ENCODE results near the gene SPOCK3. TPM values are rescaled to one million over a fixed set of nuclear protein-coding genes. Genes with fewer than 3 reads are reported as not detected.

SPOCK3 gene
- total and polyA plus RNA-seq, 4 donors, result 0.08 to 0.42 (median 0.24) TPM

DNA sequence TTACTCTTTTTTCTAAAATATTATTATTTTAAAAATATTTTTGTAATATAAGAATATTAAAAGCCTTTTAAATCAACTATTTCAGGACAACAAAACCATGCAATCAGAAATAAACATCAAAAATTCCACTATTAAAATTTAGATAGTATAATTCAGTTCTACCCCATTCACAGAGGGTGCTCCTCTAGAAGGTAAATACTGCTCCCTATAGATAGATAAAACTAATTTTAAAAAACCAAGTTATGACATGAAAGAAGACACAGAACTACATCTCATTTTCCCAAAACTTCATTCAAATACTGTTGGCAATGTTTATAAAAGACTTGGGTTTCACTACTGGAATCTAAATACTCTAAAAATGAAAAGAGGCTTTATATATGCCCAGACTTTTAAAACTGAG, 219.3 kb downstream of the SPOCK3 start:
- no peak for DNase-seq (ENCODE audit: low spot score)
- Histone ChIP-seq H3K36me3 (ENCODE audit: control insufficient read depth in 4 of 4, insufficient read depth in 3 of 4, low read depth in 1 of 4, low read length in 3 of 4) (no peaks in the 10 kb centered on the region), H3K27me3 (ENCODE audit: control insufficient read depth in 4 of 4, insufficient read depth in 4 of 4, low read length in 3 of 4) (peaks cover 0 to 3% (median 0%) of the 10 kb centered on the region in 4 donors), H3K4me1 (ENCODE audit: control insufficient read depth in 4 of 4, insufficient read depth in 4 of 4, low read length in 3 of 4) (no peaks in the 10 kb centered on the region), H3K9me3 (ENCODE audit: control insufficient read depth in 4 of 4, low read length in 3 of 4) (no peaks in the 10 kb centered on the region), H3K9ac (ENCODE audit: low read depth in 1 of 2, low read length in 2 of 2) (no peak overlapping the region), H3K27ac (ENCODE audit: low read depth in 1 of 2, low read length in 2 of 2) (no peak overlapping the region), H3K4me3 (ENCODE audit: low read depth in 1 of 3, low read length in 3 of 3) (no peak overlapping the region)
- TF ChIP-seq YY1 (IDR thresholded peaks at IDR 0.05) (no peak), RAD21 (IDR thresholded peaks at IDR 0.05) (no peak), NR2F2 (IDR thresholded peaks at IDR 0.05) (no peak), TAF1 (conservative IDR thresholded peaks at IDR 0.05) (no peak), JUND (IDR thresholded peaks at IDR 0.05) (no peak), FOXA1 (IDR thresholded peaks at IDR 0.05) (no peak), FOXA2 (IDR thresholded peaks at IDR 0.05) (no peak), EGR1 (IDR thresholded peaks at IDR 0.05; ENCODE audit: low read depth in 2 of 2) (no peak), SP1 (IDR thresholded peaks at IDR 0.05) (no peak), RXRA (IDR thresholded peaks at IDR 0.05) (no peak)
- TF ChIP-seq, protein P1, sequence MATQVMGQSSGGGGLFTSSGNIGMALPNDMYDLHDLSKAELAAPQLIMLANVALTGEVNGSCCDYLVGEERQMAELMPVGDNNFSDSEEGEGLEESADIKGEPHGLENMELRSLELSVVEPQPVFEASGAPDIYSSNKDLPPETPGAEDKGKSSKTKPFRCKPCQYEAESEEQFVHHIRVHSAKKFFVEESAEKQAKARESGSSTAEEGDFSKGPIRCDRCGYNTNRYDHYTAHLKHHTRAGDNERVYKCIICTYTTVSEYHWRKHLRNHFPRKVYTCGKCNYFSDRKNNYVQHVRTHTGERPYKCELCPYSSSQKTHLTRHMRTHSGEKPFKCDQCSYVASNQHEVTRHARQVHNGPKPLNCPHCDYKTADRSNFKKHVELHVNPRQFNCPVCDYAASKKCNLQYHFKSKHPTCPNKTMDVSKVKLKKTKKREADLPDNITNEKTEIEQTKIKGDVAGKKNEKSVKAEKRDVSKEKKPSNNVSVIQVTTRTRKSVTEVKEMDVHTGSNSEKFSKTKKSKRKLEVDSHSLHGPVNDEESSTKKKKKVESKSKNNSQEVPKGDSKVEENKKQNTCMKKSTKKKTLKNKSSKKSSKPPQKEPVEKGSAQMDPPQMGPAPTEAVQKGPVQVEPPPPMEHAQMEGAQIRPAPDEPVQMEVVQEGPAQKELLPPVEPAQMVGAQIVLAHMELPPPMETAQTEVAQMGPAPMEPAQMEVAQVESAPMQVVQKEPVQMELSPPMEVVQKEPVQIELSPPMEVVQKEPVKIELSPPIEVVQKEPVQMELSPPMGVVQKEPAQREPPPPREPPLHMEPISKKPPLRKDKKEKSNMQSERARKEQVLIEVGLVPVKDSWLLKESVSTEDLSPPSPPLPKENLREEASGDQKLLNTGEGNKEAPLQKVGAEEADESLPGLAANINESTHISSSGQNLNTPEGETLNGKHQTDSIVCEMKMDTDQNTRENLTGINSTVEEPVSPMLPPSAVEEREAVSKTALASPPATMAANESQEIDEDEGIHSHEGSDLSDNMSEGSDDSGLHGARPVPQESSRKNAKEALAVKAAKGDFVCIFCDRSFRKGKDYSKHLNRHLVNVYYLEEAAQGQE (IDR thresholded peaks at IDR 0.05), result no peak
- TF ChIP-seq, protein P2, sequence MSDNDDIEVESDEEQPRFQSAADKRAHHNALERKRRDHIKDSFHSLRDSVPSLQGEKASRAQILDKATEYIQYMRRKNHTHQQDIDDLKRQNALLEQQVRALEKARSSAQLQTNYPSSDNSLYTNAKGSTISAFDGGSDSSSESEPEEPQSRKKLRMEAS (IDR thresholded peaks at IDR 0.05), result no peak
- TF ChIP-seq, protein P3, sequence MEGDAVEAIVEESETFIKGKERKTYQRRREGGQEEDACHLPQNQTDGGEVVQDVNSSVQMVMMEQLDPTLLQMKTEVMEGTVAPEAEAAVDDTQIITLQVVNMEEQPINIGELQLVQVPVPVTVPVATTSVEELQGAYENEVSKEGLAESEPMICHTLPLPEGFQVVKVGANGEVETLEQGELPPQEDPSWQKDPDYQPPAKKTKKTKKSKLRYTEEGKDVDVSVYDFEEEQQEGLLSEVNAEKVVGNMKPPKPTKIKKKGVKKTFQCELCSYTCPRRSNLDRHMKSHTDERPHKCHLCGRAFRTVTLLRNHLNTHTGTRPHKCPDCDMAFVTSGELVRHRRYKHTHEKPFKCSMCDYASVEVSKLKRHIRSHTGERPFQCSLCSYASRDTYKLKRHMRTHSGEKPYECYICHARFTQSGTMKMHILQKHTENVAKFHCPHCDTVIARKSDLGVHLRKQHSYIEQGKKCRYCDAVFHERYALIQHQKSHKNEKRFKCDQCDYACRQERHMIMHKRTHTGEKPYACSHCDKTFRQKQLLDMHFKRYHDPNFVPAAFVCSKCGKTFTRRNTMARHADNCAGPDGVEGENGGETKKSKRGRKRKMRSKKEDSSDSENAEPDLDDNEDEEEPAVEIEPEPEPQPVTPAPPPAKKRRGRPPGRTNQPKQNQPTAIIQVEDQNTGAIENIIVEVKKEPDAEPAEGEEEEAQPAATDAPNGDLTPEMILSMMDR (IDR thresholded peaks at IDR 0.05; ENCODE audit: low read depth, low read length, missing input control), result no peak
- TF ChIP-seq, protein P4, sequence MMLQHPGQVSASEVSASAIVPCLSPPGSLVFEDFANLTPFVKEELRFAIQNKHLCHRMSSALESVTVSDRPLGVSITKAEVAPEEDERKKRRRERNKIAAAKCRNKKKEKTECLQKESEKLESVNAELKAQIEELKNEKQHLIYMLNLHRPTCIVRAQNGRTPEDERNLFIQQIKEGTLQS (IDR thresholded peaks at IDR 0.05), result no peak
- TF ChIP-seq, protein P5, sequence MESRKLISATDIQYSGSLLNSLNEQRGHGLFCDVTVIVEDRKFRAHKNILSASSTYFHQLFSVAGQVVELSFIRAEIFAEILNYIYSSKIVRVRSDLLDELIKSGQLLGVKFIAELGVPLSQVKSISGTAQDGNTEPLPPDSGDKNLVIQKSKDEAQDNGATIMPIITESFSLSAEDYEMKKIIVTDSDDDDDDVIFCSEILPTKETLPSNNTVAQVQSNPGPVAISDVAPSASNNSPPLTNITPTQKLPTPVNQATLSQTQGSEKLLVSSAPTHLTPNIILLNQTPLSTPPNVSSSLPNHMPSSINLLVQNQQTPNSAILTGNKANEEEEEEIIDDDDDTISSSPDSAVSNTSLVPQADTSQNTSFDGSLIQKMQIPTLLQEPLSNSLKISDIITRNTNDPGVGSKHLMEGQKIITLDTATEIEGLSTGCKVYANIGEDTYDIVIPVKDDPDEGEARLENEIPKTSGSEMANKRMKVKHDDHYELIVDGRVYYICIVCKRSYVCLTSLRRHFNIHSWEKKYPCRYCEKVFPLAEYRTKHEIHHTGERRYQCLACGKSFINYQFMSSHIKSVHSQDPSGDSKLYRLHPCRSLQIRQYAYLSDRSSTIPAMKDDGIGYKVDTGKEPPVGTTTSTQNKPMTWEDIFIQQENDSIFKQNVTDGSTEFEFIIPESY (IDR thresholded peaks at IDR 0.05), result no peak

DNA sequence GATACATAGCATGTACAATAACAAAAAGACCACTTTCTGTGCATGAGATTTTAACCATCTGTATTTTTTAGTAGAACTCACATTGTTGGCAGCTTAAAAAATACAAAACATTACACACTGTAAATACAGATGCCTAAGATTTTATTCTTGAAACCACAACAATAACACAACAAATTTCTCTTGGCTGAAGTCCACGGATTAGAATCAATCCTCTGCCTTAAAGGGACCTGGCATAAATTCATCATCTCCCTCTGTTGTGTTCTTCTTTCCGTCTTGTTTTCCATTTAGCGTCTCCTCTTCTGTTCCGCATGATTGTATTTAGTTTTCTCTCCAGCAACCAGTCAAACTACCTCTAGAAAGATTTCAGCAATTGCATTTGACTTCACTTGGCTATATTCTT, 231.0 kb downstream of the SPOCK3 start:
- no peak for DNase-seq (ENCODE audit: low spot score)
- no peak overlapping the region for H3K4me3 ChIP-seq (ENCODE audit: low read depth in 1 of 3, low read length in 3 of 3)
- H3K36me3 ChIP-seq (ENCODE audit: control insufficient read depth in 4 of 4, insufficient read depth in 3 of 4, low read depth in 1 of 4, low read length in 3 of 4), result no peaks in the 10 kb centered on the region
- no peaks in the 10 kb centered on the region for H3K9me3 ChIP-seq (ENCODE audit: control insufficient read depth in 4 of 4, low read length in 3 of 4)
- H3K9ac ChIP-seq (ENCODE audit: low read depth in 1 of 2, low read length in 2 of 2), result no peak overlapping the region
- H3K27me3 ChIP-seq (ENCODE audit: control insufficient read depth in 4 of 4, insufficient read depth in 4 of 4, low read length in 3 of 4), result no peaks in the 10 kb centered on the region
- WGBS, result 77% methylated on average over 4 of the region's 4 CpGs
- TF ChIP-seq HNF4G (IDR thresholded peaks at IDR 0.05), result no peak
- no peak for TF ChIP-seq SP1 (IDR thresholded peaks at IDR 0.05)
- TF ChIP-seq RXRA (IDR thresholded peaks at IDR 0.05), result no peak
- TF ChIP-seq, protein P1 (IDR thresholded peaks at IDR 0.05), result no peak
- H3K27ac ChIP-seq (ENCODE audit: low read depth in 1 of 2, low read length in 2 of 2), result no peak overlapping the region
- no peaks in the 10 kb centered on the region for H3K4me1 ChIP-seq (ENCODE audit: control insufficient read depth in 4 of 4, insufficient read depth in 4 of 4, low read length in 3 of 4)

Data from liver (tissue), 9 donors.